Gastroesophageal sphincter (tissue), 3 donors: ENCODE data around the gene GALNT18.

Experiments used
- CTCF ChIP-seq, 4 experiments: fragments of 200-600 bp in 2 of 4; fragments of 450-650 bp in 2 of 4; sonication (generic) in 1 of 4; IDR thresholded peaks; one replicate each; pipeline ENCODE4 v1.5.1; 2017 to 2019; ENCODE audit warnings: antibody characterized with exemption in 4 of 4, mild to moderate bottlenecking in 2 of 4, moderate library complexity in 2 of 4
- EP300 ChIP-seq: sonication (generic); formaldehyde crosslinking; IDR thresholded peaks from one replicate; pipeline ENCODE4 v1.6.1; 2017; ENCODE audit warnings: antibody characterized with exemption, mild to moderate bottlenecking
- POLR2A ChIP-seq, 2 donors: fragments of 450-650 bp; IDR thresholded peaks; one replicate each; pipeline ENCODE4 v1.6.1; 2017; ENCODE audit warnings: antibody characterized with exemption in 2 of 2, mild to moderate bottlenecking in 2 of 2, moderate library complexity in 1 of 2
- POLR2AphosphoS5 ChIP-seq: sonication (generic); formaldehyde crosslinking; IDR thresholded peaks from one replicate; pipeline ENCODE4 v1.6.1; 2017; ENCODE audit warnings: antibody characterized with exemption

- TF ChIP-seq CTCF (IDR thresholded peaks at IDR 0.05): no peak
- TF ChIP-seq EP300: no peak
- TF ChIP-seq POLR2A (IDR thresholded peaks at IDR 0.05): no peak
- TF ChIP-seq POLR2AphosphoS5: no peak
Measured at GRCh38 chr11:11380340-11380739, 241.5 kb downstream of the GALNT18 start.
